ENCODE data around the gene DNMT3B. TPM values are rescaled to one million over a fixed set of nuclear protein-coding genes. Genes with fewer than 3 reads are reported as not detected.

Gene DNMT3B
- total and polyA plus RNA-seq, 2 donors (not counting 1 experiment from before 2014, with no cell fraction given): 0.15 to 0.47 TPM

GRCh38 chr20:32811886-32812285 is 49.7 kb downstream of the DNMT3B start:
- Mint-ChIP-seq H3K9me3 (ENCODE audit: insufficient read depth) (no peaks in the 10 kb centered on the region), H3K27me3 (no peaks in the 10 kb centered on the region), H3K4me3 (no peak overlapping the region), H3K4me1 (no peaks in the 10 kb centered on the region), H3K27ac (no peak overlapping the region)
- H3K4me1 ChIP-seq (ENCODE audit: control insufficient read depth in 2 of 2, insufficient read depth in 2 of 2, low read length in 2 of 2): no peaks in the 10 kb centered on the region
- intact Hi-C loops (cut with micrococcal nuclease): no loop called here
- H4K20me1 ChIP-seq (ENCODE audit: control insufficient read depth, insufficient read depth, low read length, poor library complexity, severe bottlenecking): no peaks in the 10 kb centered on the region
- ATAC-seq (ENCODE audit: low read depth) (no peak), DNase-seq (no peak)
- H3K27ac ChIP-seq (ENCODE audit: low read length in 2 of 2): no peak overlapping the region
- H2AFZ ChIP-seq (ENCODE audit: insufficient read depth, low read depth, low read length, poor library complexity, severe bottlenecking): no peak overlapping the region
- TF ChIP-seq, protein P1, sequence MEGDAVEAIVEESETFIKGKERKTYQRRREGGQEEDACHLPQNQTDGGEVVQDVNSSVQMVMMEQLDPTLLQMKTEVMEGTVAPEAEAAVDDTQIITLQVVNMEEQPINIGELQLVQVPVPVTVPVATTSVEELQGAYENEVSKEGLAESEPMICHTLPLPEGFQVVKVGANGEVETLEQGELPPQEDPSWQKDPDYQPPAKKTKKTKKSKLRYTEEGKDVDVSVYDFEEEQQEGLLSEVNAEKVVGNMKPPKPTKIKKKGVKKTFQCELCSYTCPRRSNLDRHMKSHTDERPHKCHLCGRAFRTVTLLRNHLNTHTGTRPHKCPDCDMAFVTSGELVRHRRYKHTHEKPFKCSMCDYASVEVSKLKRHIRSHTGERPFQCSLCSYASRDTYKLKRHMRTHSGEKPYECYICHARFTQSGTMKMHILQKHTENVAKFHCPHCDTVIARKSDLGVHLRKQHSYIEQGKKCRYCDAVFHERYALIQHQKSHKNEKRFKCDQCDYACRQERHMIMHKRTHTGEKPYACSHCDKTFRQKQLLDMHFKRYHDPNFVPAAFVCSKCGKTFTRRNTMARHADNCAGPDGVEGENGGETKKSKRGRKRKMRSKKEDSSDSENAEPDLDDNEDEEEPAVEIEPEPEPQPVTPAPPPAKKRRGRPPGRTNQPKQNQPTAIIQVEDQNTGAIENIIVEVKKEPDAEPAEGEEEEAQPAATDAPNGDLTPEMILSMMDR (IDR thresholded peaks at IDR 0.05): no peak
- TF ChIP-seq EZH2 (IDR thresholded peaks at IDR 0.05; ENCODE audit: borderline replicate concordance, insufficient read depth, low read depth, low read length, poor library complexity, severe bottlenecking): no peak
- no peaks in the 10 kb centered on the region for H3K79me2 ChIP-seq (ENCODE audit: control insufficient read depth, insufficient read depth, low read length)
- H3K9ac ChIP-seq (ENCODE audit: low read length): no peak overlapping the region
- H3K27me3 ChIP-seq (replicated peaks in 1 of 4; ENCODE audit: control extremely low read depth in 1 of 4, control insufficient read depth in 3 of 4, insufficient read depth in 4 of 4, low read length in 3 of 4): no peaks in the 10 kb centered on the region
- ChIA-PET POLR2A (no interaction called here), CTCF (interaction anchor here (0.7 kb wide), 1 partner anchor 22 kb away, joined by 3 read pairs; no protein-coding TSS in a partner anchor)
- no peak overlapping the region for H3K4me3 ChIP-seq (ENCODE audit: control extremely low read depth in 1 of 5, extremely low read depth in 1 of 5, insufficient read depth in 1 of 5, low read depth in 2 of 5, low read length in 4 of 5)
- no peaks in the 10 kb centered on the region for H3K36me3 ChIP-seq (replicated peaks in 1 of 2; ENCODE audit: control extremely low read depth in 1 of 2, control insufficient read depth in 1 of 2, extremely low read depth in 1 of 2, insufficient read depth in 2 of 2, low read length in 1 of 2)
- no peak overlapping the region for H3K4me2 ChIP-seq (replicated peaks; ENCODE audit: low read depth, low read length, poor library complexity, severe bottlenecking)
- H3K9me3 ChIP-seq (ENCODE audit: control extremely low read depth in 1 of 3, control insufficient read depth in 2 of 3, insufficient read depth in 1 of 3, low read length in 2 of 3): no peaks in the 10 kb centered on the region
- 94% methylated on average over 2 of the region's 6 CpGs for WGBS (ENCODE audit: insufficient coverage)

DNA sequence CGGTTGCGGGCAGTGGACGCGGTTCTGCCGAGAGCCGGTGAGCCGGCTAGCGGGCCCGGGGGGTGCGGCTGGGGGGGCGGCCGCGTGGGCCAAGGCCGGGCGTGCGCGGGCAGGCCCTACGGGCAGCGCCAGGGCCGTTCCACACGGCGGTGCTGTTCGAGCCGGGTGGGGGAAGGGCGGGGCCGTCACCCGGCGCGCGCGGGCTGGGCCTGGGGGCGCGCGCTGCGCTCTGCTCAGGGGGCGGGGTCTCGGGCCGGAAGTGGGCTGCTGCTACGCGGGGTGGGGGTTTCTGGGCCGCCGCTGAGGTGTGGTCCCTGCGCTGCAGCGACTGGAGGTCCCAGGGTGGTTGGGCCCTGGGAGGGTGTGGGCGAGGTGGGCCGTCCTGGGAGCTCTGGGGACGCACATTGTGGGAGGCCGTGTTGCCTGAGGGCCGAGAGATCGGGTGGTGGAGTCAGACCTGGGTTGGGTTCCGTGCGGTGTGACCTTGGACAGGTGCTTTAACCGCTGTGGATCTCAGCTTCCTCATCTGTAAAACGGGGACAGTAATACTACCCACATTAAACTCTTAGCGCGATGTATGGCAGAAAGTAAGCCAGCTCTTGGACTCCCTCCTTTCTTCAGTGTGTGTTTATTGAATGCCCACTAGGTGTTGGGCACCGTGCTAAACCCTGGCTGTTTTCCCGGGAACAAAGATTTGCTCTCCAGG is 58.0 kb downstream of the DNMT3B start:
- intact Hi-C loops (cut with micrococcal nuclease): loop anchor here (1.0 to 10.0 kb wide), 4 partner anchors 28 to 995 kb away; partner anchors contain the start of genes CHMP4B and DNMT3B
- TF ChIP-seq, protein P1 (IDR thresholded peaks at IDR 0.05): no peak
- TF ChIP-seq EZH2 (IDR thresholded peaks at IDR 0.05; ENCODE audit: borderline replicate concordance, insufficient read depth, low read depth, low read length, poor library complexity, severe bottlenecking): no peak

More for the DNA sequence above, 58.0 kb downstream of the DNMT3B start:
- peak overlapping the region; percentile 56 for H2AFZ ChIP-seq (ENCODE audit: insufficient read depth, low read depth, low read length, poor library complexity, severe bottlenecking)
- peak overlapping the region; percentile 95 for H3K9ac ChIP-seq (ENCODE audit: low read length)
- H3K4me1 Mint-ChIP-seq: peaks cover 39% of the 10 kb centered on the region
- peak overlapping the region; percentile 98 for H3K4me3 Mint-ChIP-seq
- H3K27ac Mint-ChIP-seq: peak overlapping the region; percentile 98
- WGBS (ENCODE audit: insufficient coverage): under 1% methylated on average over 52 of the region's 58 CpGs
- CTCF ChIA-PET: interaction anchor here (0.7 to 1.7 kb wide), 3 partner anchors 17 to 41 kb away, joined by 3 read pairs; no protein-coding TSS in a partner anchor
- no peaks in the 10 kb centered on the region for H3K27me3 Mint-ChIP-seq
- H4K20me1 ChIP-seq (ENCODE audit: control insufficient read depth, insufficient read depth, low read length, poor library complexity, severe bottlenecking): peaks cover 50% of the 10 kb centered on the region
- H3K27me3 ChIP-seq (replicated peaks in 1 of 4; ENCODE audit: control extremely low read depth in 1 of 4, control insufficient read depth in 3 of 4, insufficient read depth in 4 of 4, low read length in 3 of 4): no peaks in the 10 kb centered on the region
- peaks cover 62% of the 10 kb centered on the region for H3K79me2 ChIP-seq (ENCODE audit: control insufficient read depth, insufficient read depth, low read length)
- POLR2A ChIA-PET: interaction anchor here (0.6 to 0.8 kb wide), 8 partner anchors 30 to 1889 kb away, joined by 3 to 8 read pairs (median 4); partner anchors contain the start of genes EIF2S2 and PXMP4
- no peaks in the 10 kb centered on the region for H3K9me3 Mint-ChIP-seq (ENCODE audit: insufficient read depth)
- peak overlapping the region; percentile 66 to 92 (median 77) for H3K4me3 ChIP-seq (ENCODE audit: control extremely low read depth in 1 of 5, extremely low read depth in 1 of 5, insufficient read depth in 1 of 5, low read depth in 2 of 5, low read length in 4 of 5)
- H3K36me3 ChIP-seq (replicated peaks in 1 of 2; ENCODE audit: control extremely low read depth in 1 of 2, control insufficient read depth in 1 of 2, extremely low read depth in 1 of 2, insufficient read depth in 2 of 2, low read length in 1 of 2): peaks cover 0 to 2% of the 10 kb centered on the region in 2 experiments
- peaks cover 21% of the 10 kb centered on the region in 2 donors for H3K4me1 ChIP-seq (ENCODE audit: control insufficient read depth in 2 of 2, insufficient read depth in 2 of 2, low read length in 2 of 2)
- no peaks in the 10 kb centered on the region for H3K9me3 ChIP-seq (ENCODE audit: control extremely low read depth in 1 of 3, control insufficient read depth in 2 of 3, insufficient read depth in 1 of 3, low read length in 2 of 3)
- peak; percentile 72 for ATAC-seq (ENCODE audit: low read depth)
- peak overlapping the region; percentile 89 to 93 for H3K27ac ChIP-seq (ENCODE audit: low read length in 2 of 2)
- H3K4me2 ChIP-seq (replicated peaks; ENCODE audit: low read depth, low read length, poor library complexity, severe bottlenecking): peak overlapping the region; percentile 75
- DNase-seq: peak; percentile 93
